Thoracic aorta (tissue), 2 donors: ENCODE measurements around the gene ERC1. TPM values are rescaled to one million over a fixed set of nuclear protein-coding genes. Genes with fewer than 3 reads are reported as not detected.

Experiments
- ATAC-seq: fragments of 150-250 bp; one replicate; pipeline ENCODE4 v1.8.0; 2017; ENCODE audit warnings: low read depth; ENCODE audit not compliant: insufficient number of reproducible peaks, low FRiP score
- DNase-seq: peaks from one replicate; pipeline ENCODE4 v3.0.0-alpha.2; 2020; ENCODE audit warnings: low spot score
- H3K27ac ChIP-seq, 2 donors: fragments of 200-600 bp; sonication (generic); 1 replicate in 1 of 2; 2 replicates in 1 of 2; pipeline ENCODE4 v1.5.1; 2016; ENCODE audit warnings: mild to moderate bottlenecking in 2 of 2, moderate library complexity in 2 of 2
- H3K27me3 ChIP-seq: fragments of 200-600 bp; sonication (generic); replicated peaks from 2 replicates; pipeline ENCODE4 v1.6.0; 2016; ENCODE audit warnings: mild to moderate bottlenecking; ENCODE audit not compliant: insufficient read depth
- H3K36me3 ChIP-seq: fragments of 200-600 bp; sonication (generic); one replicate; pipeline ENCODE4 v1.5.1; 2016
- H3K4me1 ChIP-seq, 2 donors: fragments of 200-600 bp; sonication (generic); 1 replicate in 1 of 2; 2 replicates in 1 of 2; pipeline versions ENCODE4 v1.5.1 to v1.6.0; 2016; ENCODE audit warnings: low read depth in 2 of 2, mild to moderate bottlenecking in 1 of 2; ENCODE audit not compliant: control insufficient read depth in 1 of 2
- H3K4me3 ChIP-seq: fragments of 200-600 bp; sonication (generic); 2 replicates; pipeline ENCODE4 v1.5.1; 2016; ENCODE audit warnings: mild to moderate bottlenecking
- H3K9me3 ChIP-seq: fragments of 200-600 bp; sonication (generic); 2 replicates; pipeline ENCODE4 v1.5.1; 2016
- CTCF ChIP-seq: fragments of 200-600 bp; sonication (generic); IDR thresholded peaks from one replicate; pipeline ENCODE4 v1.5.1; 2019; ENCODE audit warnings: antibody characterized with exemption
- total RNA-seq, 2 donors: library from RNA; depleted of rRNA; stranded (reverse); fragments of >200 nt; gene quantifications; one replicate each; pipeline versions ENCODE4 v1.1.0 to v1.2.3, GENCODE V29; 2016

ERC1 gene
- total RNA-seq, 2 donors from 2014 or later = 45.8 to 80.0 TPM

GRCh38 chr12:1069846-1070245 is 78.8 kb downstream of the ERC1 start:
- Histone ChIP-seq H3K4me3 (no peak overlapping the region), H3K9me3 (no peaks in the 10 kb centered on the region), H3K27me3 (no peaks in the 10 kb centered on the region), H3K4me1 (peaks cover 0 to 2% of the 10 kb centered on the region in 2 donors), H3K27ac (no peak overlapping the region), H3K36me3 (no peaks in the 10 kb centered on the region)
- no peak for TF ChIP-seq CTCF
- ATAC-seq (no peak), DNase-seq (no peak)

GRCh38 chr12:1071182-1071581 is 80.2 kb downstream of the ERC1 start:
- no peaks in the 10 kb centered on the region for H3K9me3 ChIP-seq
- DNase-seq (no peak), ATAC-seq (no peak)
- H3K4me3 ChIP-seq = no peak overlapping the region
- peaks cover 0 to 2% of the 10 kb centered on the region in 2 donors for H3K4me1 ChIP-seq
- no peak overlapping the region for H3K27ac ChIP-seq
- H3K27me3 ChIP-seq = no peaks in the 10 kb centered on the region
- H3K36me3 ChIP-seq = no peaks in the 10 kb centered on the region
- TF ChIP-seq CTCF = no peak

GRCh38 chr12:1073652-1074051 is 82.6 kb downstream of the ERC1 start:
- Histone ChIP-seq H3K4me1 (peaks cover 2 to 15% of the 10 kb centered on the region in 2 donors), H3K4me3 (no peak overlapping the region), H3K27me3 (no peaks in the 10 kb centered on the region), H3K27ac (no peak overlapping the region), H3K9me3 (no peaks in the 10 kb centered on the region), H3K36me3 (no peaks in the 10 kb centered on the region)
- TF ChIP-seq CTCF = no peak
- ATAC-seq (no peak), DNase-seq (no peak)

- ATAC-seq = no peak
- no peak for TF ChIP-seq CTCF
- peaks cover 0 to 15% of the 10 kb centered on the region in 2 donors for H3K4me1 ChIP-seq
- H3K4me3 ChIP-seq = no peak overlapping the region
- no peak for DNase-seq
- peak overlapping the region; percentile 40 to 46 for H3K27ac ChIP-seq
- no peaks in the 10 kb centered on the region for H3K27me3 ChIP-seq
- H3K9me3 ChIP-seq = no peaks in the 10 kb centered on the region
- no peaks in the 10 kb centered on the region for H3K36me3 ChIP-seq
Observed at GRCh38 chr12:1077036-1077803, 86.2 kb downstream of the ERC1 start.

- Histone ChIP-seq H3K9me3 (no peaks in the 10 kb centered on the region), H3K27me3 (no peaks in the 10 kb centered on the region), H3K36me3 (no peaks in the 10 kb centered on the region), H3K27ac (peak overlapping the region; percentile 40 to 46), H3K4me3 (no peak overlapping the region), H3K4me1 (peaks cover 0 to 21% of the 10 kb centered on the region in 2 donors)
- TF ChIP-seq CTCF = no peak
- ATAC-seq (no peak), DNase-seq (no peak)
Observed at GRCh38 chr12:1078002-1078401, 87.0 kb downstream of the ERC1 start.
